ENCODE measurements around the gene CCL23.
A peak's percentile ranks its signal among the peaks of the same experiment; 100 is the strongest.
"Not testable (repeated sequence)": the region's sequence is repeated elsewhere in the genome, so short reads cannot be mapped to it uniquely, and the experiment has no call there.

Gene CCL23

DNA sequence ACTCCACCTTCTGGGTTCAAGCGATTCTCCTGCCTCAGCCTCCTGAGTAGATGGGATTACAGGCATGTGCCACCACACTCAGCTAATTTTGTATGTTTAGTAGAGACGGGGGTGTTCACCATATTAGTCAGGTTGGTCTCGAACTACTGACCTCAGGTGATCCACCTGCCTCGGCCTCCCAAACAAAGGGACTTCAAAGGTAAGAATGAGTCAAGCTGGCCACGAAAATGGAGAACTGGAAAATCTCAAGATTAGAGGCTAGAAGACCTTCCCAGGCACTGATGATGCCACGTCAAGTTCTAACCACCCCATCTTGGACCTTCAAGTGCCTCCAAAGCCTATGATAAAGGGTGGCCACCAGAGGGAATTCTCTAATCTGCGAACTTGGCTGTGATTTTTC lies 15.1 kb downstream of the CCL23 start:
- DNase-seq (ENCODE audit: low read depth): no peak

- DNase-seq (ENCODE audit: low read depth): no peak
Observed at GRCh38 chr17:36001862-36002603, 15.7 kb downstream of the CCL23 start.

DNA sequence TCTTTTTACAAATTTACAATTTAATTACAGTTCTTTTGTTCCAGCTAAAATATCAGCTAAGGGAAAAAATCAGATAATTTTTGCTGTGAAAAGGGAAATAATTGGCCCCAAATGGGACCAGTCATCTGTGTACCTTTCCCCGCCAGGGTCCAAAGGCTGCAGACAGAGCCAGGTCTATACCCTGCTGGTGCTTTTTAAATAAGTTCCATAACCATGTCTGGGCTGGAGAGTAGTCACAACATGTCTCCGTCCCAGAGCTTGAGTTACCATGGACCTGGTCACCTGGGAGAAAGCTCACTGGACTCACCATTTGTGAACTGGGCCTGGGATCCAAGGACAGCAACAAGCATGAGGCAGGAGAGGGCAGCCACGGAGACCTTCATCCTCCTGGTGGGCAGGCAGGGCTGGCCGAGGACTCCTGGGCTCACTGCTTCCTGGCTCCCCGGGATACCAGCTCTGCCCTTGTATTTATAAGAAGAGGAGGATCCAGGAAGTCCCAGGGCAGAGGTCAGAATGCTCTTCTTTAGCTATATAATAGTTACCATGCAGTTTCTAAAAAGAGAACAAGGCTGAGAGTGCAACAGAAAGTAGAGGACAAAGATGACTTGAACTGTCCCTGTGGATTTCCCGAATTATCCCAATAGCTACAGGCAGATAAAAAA lies 16.5 kb downstream of the CCL23 start, which contains the start of gene CCL15:
Gene CCL15 (minus strand): TSS at position 444 of the 662 bp plus-strand sequence. CDS start 61 bp downstream, at position 383.
- no peak for DNase-seq (ENCODE audit: low read depth)

DNA sequence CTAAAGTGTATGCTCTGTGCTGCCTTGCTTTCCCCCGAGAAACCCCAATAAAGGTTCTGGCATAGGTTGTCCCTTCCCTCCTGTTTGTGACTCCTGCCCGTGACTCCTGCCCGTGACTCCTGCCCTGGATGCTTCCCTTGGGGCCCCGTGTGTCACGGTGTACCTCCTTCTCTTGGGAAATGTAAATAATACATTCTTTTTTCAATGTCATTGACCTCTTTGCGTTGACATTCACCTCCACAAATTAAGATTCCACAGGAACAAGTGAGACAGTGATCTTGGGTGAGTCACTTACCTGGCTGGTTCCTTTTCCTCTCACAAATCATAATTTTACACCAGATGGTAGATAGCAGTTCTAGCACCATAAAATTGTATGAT lies 17.1 kb downstream of the CCL23 start:
- DNase-seq (ENCODE audit: low read depth): no peak

DNA sequence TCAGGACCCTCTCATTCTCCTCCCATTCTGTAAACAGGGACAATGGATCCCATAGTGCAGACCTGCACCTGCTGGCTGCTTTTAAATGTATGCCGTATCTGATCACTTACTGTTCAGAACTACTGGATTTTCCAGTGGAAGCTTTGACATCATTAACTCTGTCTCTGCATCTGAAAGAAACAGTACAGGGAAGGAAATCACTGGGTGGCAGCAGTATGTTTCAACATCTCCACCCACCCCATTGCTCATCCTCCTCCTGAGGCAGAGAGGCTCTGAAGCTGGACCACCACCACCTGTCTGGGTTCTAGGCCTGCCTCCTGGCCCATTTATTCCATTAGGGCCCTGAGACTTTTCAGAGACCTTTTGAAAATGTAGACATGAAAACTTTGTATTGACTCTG lies 19.0 kb downstream of the CCL23 start:
- no peak for DNase-seq (ENCODE audit: low read depth)

DNA sequence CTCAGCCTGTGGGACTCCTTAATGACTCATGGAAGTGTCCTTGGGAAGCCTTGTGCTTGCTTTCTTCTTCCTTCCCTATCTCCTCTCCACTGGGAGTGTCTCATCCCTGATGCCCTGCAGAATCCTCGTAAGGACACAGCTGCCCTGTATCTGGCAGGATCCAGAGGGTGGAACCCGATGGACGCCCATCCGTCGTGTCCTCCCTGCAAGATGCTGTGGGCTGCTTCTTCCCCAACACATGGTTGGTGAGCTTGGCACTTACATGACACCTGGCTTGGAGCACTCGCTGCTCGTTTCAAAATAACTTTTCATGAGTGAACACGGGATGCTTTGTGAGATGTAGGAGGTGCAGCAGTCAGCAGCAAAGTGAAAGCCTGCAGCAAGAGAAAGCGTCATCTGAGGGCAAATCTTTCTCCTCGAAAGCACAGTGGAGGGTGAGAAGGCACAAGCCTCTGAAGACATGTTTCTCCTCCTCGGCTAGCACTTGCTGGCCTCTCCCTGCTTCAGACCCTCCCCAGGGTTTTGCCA lies 19.7 kb downstream of the CCL23 start:
- DNase-seq (ENCODE audit: low read depth): no peak

GRCh38 chr17:35995346-35995745 lies 22.4 kb downstream of the CCL23 start:
- not testable (repeated sequence) for DNase-seq (ENCODE audit: low read depth)

- DNase-seq (ENCODE audit: low read depth): no peak
Observed at GRCh38 chr17:35991075-35991474, 26.7 kb downstream of the CCL23 start.

DNA sequence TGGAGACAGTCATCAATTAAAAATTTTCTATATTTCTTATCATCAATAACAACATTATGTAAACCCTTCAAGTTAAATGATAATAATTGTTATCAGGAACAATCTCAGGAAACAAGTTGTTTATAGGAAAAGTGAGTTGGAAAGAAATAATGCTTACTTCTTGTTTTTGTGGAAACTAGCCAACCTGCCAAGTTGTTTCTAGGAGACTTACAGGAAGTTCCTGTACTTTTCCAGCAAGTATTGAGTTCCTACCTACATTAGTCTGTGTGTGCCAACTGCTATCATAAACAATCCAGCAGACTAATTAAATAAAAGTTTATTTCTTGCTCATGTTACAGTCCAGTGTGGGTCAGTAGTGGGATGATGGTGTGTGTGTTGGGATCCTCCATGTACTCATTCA lies 29.6 kb downstream of the CCL23 start:
- no peak for DNase-seq (ENCODE audit: low read depth)

DNA sequence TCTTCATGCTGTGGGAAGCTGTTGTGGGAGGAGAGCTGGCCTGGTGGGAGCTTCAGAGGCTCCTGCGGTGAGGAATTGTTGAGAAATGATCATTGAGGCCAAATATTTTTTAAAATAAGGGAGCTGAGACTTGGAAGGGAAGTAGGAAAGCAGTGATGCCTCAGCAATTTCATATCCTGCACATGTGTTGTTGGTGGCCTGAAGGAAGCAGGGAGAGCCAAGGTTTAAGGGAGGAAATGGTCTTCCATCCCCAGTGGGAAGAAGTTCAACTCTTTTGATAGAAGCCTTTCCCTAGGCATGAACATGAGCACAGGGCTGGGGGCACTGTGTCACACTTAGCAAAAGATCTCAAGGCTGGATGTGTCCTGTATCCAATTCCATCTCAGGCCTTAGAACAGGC lies 31.1 kb downstream of the CCL23 start, which contains the start of gene CCL14:
Gene CCL14 (minus strand): TSS at position 87 of the 400 bp plus-strand sequence. CDS start 80 bp downstream, at position 7.
- no peak for DNase-seq (ENCODE audit: low read depth)

DNA sequence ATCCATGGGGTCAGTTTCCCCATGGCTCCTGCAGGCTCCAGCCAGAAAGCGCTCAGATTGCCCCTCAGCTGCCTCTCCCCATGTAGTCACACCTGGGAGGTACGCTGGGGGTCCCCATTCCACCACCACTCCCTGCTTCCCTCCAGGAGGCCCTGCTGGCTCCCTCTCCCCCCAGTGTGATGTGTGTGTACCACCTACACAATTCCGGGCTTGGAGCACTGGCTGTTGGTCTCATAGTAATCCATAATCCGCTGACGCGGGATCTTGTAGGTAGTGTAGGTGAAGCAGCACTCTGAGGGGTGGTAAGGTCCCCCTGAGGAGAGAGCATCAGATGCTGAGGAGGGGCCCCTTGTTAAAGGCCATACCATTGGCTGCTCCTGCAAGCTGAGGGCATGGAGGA lies 33.6 kb downstream of the CCL23 start:
- DNase-seq (ENCODE audit: low read depth): no peak

GRCh38 chr17:35982409-35983191 lies 35.2 kb downstream of the CCL23 start:
- DNase-seq (ENCODE audit: low read depth): no peak

GRCh38 chr17:35981908-35982330 lies 35.9 kb downstream of the CCL23 start:
- no peak for DNase-seq (ENCODE audit: low read depth)

DNA sequence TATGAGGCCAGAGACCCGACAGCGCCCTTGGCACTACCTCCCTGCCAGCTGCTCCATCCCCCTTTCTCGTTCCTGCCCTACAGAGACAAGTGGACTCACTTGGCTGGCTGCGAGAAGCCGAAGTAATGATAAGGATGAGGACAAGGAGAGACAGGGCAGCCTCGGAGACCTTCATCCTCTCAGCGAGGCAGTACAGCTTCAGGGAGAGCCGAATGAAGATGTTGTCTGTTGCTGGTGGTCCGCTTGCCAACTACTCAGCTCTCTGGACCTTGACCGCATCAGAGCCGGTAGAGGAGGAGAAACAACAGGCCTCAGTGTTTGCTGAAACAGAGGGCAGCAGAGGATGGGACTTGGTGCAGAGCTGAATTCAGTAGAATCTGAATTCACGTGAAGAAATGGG lies 36.5 kb downstream of the CCL23 start, which contains the start of gene CCL16:
Gene CCL16 (minus strand): TSS at position 252 of the 400 bp plus-strand sequence. CDS start 77 bp downstream, at position 175.
- no peak for DNase-seq (ENCODE audit: low read depth)

DNA sequence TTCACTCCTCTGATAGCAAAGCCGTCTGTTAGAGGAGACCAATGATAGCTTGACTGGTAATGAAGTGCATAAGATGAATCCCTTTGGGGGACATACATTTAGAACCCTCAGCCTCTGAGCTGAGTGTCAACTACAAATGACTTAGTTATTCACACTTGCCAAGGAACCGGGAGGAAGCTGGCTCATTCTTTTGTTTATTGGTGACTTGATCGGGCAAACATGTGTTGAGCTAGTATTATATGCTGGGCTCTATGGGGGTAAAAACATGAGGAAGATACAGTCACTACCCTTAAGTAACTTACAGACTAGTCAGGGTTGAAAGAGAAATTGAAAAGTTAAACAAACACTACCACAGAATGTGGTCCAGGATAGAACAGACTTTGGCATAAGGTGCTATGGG lies 39.4 kb downstream of the CCL23 start:
- no peak for DNase-seq (ENCODE audit: low read depth)

GRCh38 chr17:35977509-35977908 lies 40.3 kb downstream of the CCL23 start:
- DNase-seq (ENCODE audit: low read depth): no peak

- peak; percentile 55 for DNase-seq (ENCODE audit: low read depth)
Observed at GRCh38 chr17:35973333-35974260, 44.2 kb downstream of the CCL23 start.

DNA sequence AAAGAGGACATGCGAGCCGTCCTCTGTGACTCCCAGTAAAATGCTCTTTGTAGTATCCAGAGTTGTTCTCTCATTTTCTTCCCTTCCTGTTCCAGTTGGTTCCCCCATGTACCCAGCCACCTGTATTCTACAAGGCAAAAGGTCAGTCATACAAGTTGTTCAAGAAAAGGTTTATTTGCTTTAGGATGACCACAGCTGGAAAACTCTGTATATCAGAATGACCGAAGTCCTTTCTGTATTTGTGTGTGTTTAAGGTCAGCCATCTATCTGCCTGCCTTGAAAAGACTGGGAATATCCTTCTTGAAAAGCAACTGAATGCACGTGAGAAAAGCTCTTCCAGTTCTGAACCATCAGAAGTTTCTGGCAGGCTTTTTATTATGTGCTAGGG lies 44.8 kb downstream of the CCL23 start:
- DNase-seq (ENCODE audit: low read depth): no peak

- DNase-seq (ENCODE audit: low read depth): no peak
Observed at GRCh38 chr17:35972535-35972934, 45.2 kb downstream of the CCL23 start.

GRCh38 chr17:35972066-35972465 lies 45.7 kb downstream of the CCL23 start:
- DNase-seq (ENCODE audit: low read depth): no peak

Data from EH (cell line).